HG03354 (cell line): ENCODE results near the gene CAPZA3.
"Not testable (repeated sequence)": the region's sequence is repeated elsewhere in the genome, so short reads cannot be mapped to it uniquely, and the experiment has no call there.

Source experiments
- ATAC-seq: cut with Tn5 transposase; IDR thresholded peaks from one replicate; pipeline ENCODE4 v1.9.1; 2021; ENCODE audit warnings: mild to moderate bottlenecking; ENCODE audit not compliant: unreplicated experiment, poor library complexity, severe bottlenecking

CAPZA3 gene

GRCh38 chr12:18737819-18738218, at the start of gene CAPZA3, which contains the start of gene PLCZ1:
CAPZA3 (plus strand) TSS chr12:18738119; CDS start chr12:18738269, 150 bp downstream.
PLCZ1 (minus strand) TSS chr12:18738012; CDS start chr12:18737371, 641 bp downstream.
- no peak for ATAC-seq

- ATAC-seq = no peak
These were observed 48.1 kb upstream of the CAPZA3 start for GRCh38 chr12:18689771-18690170.

GRCh38 chr12:18690653-18691052, 47.3 kb upstream of the CAPZA3 start:
- no peak for ATAC-seq

DNA sequence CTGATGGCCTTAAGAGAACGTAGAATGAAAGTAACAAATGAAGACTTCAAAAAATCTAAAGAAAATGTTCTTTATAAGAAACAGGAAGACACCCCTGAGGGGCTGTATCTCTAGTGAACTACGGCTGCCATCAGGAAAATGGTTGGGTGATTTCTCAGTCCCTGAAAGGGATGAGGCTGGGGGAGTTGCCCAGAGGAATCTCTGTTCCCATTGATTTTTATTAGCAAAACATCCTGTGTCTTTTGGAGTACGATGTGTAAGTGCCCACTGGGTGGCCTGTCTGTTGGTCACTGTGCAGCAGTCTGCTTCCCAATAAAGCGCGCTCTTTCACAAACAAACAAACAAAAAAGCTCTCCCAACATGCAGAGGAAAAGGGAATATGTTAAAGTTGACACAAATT, 43.9 kb upstream of the CAPZA3 start:
- ATAC-seq = not testable (repeated sequence)

GRCh38 chr12:18696971-18697602, 40.8 kb upstream of the CAPZA3 start:
- no peak for ATAC-seq

DNA sequence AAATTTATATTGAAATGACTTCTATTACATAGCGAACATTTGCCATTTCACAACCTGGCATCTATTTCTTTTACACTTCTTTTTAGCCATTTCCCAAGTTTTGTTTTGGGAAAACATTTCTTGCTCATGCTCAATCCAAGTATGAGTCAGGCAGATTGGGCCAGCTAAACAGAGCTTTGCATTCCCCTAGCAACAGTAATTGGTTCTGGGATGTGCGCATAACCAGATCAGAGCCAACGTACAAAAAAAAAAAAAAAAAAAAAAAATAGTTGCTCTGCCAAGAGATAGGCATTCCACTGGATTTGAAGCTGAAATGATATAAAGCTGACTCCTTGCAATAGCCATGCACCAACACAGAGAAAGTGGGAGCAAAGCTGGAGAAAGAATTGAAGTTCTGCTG, 37.6 kb upstream of the CAPZA3 start:
- no peak for ATAC-seq

DNA sequence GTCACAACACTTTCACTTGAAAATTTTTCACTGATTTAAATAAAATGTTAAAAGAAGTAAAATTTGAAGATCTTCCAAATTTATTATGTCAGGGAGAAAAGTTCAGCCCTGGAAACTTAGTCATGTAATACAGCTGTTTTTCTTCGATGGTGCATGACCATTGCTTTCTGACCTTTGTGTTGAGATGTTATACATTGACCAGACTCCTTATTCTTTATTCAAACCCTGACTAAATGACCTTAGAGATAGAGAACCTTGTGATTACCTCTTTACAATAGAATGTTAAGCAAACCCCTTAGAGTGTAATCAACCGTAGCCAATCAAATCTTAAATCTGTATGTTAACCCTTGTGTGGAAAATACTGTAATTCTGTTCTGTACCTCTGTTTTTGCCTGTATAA, 34.6 kb upstream of the CAPZA3 start:
- ATAC-seq = no peak

- no peak for ATAC-seq
These were observed 34.0 kb upstream of the CAPZA3 start for GRCh38 chr12:18703911-18704310.

DNA sequence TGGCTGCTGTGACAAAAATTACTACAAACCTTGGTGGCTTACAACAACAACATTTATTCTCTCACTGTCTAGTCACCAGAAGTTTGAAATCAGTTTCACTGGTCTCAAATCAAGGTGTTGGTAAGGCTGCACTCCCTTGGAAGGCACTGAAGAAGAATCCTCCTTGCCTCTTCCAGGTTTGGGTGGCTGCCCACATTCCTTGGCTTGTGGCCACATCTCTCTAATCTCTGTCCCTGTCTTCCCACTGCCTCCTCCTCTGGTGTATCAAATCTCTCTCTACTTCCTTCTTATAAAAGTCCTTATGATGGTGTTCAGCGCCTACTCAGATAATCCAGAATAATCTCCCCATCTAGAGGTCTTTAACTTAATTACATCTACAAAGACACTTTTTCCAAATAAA, 31.1 kb upstream of the CAPZA3 start:
- ATAC-seq = no peak

- no peak for ATAC-seq
These were observed 21.7 kb upstream of the CAPZA3 start for GRCh38 chr12:18716236-18716635.

GRCh38 chr12:18718462-18718861, 19.5 kb upstream of the CAPZA3 start:
- no peak for ATAC-seq

DNA sequence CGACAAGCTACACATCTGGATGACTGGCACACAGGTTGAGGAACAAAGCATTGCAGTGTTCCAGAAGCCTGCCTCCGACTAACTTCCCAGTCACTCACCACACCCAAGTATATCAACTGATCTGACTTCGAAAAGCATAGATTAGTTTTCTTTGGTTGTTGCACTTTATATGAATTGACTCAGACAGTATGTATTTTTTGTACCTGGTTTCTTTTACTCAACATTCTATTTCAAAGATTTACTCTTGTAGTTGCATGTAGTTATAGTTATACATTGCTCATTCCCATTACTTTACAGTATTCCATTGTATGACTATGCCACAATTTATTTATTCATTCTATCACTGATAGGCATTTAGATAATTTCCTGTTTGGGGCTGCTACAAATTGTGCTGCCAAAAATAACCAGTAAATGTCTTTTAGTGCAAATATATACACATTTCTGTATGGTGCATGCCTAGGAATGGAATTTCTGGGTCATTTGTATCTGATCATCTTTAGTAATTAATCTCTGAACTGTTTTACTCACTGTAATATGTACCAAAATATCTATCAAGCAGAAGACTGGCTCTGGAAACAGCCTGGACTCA, 17.9 kb upstream of the CAPZA3 start:
- ATAC-seq = no peak

DNA sequence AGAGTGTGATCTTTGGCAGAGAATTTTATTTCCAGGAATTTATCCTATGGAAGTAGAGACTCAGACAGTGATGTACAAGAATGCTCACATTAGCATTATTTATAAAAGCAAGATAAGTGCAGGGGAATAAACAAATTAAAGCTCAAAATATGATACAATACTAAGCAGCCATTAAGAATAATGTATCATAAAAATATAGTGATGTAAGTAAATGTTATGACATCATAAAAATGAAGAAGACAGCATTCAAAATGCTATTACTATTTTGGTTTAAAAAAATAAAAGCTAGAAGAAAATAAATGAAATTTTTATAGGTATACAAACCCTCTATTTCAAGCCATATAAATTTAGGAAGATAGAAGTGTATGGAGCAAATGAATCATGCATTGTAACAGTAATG, 17.2 kb upstream of the CAPZA3 start:
- no peak for ATAC-seq

GRCh38 chr12:18721452-18721851, 16.5 kb upstream of the CAPZA3 start:
- no peak for ATAC-seq

DNA sequence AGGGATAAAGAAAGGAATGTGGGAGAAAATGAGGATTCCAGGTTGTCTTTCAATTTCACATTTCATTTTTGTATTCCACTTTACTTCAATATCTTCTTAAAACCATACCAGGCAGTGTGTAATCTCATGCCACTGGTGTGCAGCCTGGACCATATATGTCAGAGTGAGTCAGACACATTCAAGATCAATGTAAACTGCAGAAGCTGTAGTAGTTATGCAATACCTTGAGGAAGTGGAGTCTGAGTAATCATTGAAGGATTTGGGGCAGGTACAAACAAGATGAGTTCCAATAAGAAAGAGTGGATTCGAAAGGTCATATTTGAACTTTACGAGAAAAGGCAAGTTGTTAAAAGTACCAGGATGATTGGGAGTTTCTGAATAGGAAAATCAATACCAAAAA, 14.2 kb upstream of the CAPZA3 start:
- ATAC-seq = no peak

- no peak for ATAC-seq
These were observed 6.8 kb upstream of the CAPZA3 start for GRCh38 chr12:18731156-18731555.

DNA sequence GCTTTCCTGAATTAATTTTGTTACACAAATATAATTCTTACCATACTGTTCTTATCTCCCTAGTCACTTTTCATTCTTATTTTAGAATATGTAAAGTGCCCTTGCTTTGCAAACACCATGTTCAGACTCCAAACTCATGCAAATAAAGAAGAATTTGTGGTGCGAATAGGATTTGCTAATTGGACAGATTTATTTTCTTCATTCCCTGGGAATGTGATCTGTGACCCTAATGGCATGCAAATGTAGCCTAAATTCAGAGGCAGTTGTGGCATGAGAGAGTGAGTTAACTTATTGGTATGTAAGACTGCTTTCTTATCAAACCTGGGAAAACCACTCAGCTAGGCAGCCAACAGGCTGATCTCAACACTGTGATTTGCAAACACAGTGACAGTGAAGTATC, 10.0 kb downstream of the CAPZA3 start:
- no peak for ATAC-seq

GRCh38 chr12:18749386-18749957, 11.6 kb downstream of the CAPZA3 start:
- ATAC-seq = no peak

GRCh38 chr12:18750085-18750484, 12.2 kb downstream of the CAPZA3 start:
- ATAC-seq = no peak

GRCh38 chr12:18751866-18752265, 13.9 kb downstream of the CAPZA3 start:
- ATAC-seq = no peak

GRCh38 chr12:18752280-18752920, 14.5 kb downstream of the CAPZA3 start:
- ATAC-seq = no peak
